KMS-11 (cell line): ENCODE results near the gene ST6GALNAC4.

Experiments used
- H2AFZ ChIP-seq: fragments of 200-600 bp; sonication (generic); 2 replicates; pipeline ENCODE4 v1.6.1; 2016; ENCODE audit warnings: antibody characterized with exemption, mixed run types, low read depth
- H3K27ac ChIP-seq: fragments of 200-600 bp; sonication (generic); 2 replicates; pipeline ENCODE4 v1.6.1; 2016; ENCODE audit warnings: mild to moderate bottlenecking, mixed run types
- H3K27me3 ChIP-seq: fragments of 200-600 bp; sonication (generic); 2 replicates; pipeline ENCODE4 v1.6.1; 2017; ENCODE audit warnings: mild to moderate bottlenecking, low read depth, mixed run types, moderate library complexity; ENCODE audit not compliant: insufficient read depth
- H3K36me3 ChIP-seq: fragments of 200-600 bp; sonication (generic); 2 replicates; pipeline ENCODE4 v1.6.1; 2017; ENCODE audit warnings: mild to moderate bottlenecking, mixed run types; ENCODE audit not compliant: insufficient read depth
- H3K4me1 ChIP-seq: fragments of 200-600 bp; sonication (generic); 2 replicates; pipeline ENCODE4 v1.6.1; 2016; ENCODE audit warnings: mild to moderate bottlenecking, low read depth, mixed run types; ENCODE audit not compliant: poor library complexity, severe bottlenecking
- H3K4me2 ChIP-seq: fragments of 200-600 bp; sonication (generic); 2 replicates; pipeline ENCODE4 v1.7.0; 2016; ENCODE audit warnings: mild to moderate bottlenecking, mixed run types
- H3K4me3 ChIP-seq: fragments of 200-600 bp; sonication (generic); IDR thresholded peaks from 2 replicates; pipeline ENCODE4 v1.6.1; 2017; ENCODE audit warnings: low read depth, low read length, mixed read lengths; ENCODE audit not compliant: insufficient read depth
- H3K79me2 ChIP-seq: fragments of 200-600 bp; sonication (generic); 2 replicates; pipeline ENCODE4 v1.6.1; 2016; ENCODE audit warnings: low read depth, mixed run types; ENCODE audit not compliant: insufficient read depth
- H3K9ac ChIP-seq: fragments of 200-600 bp; sonication (generic); 2 replicates; pipeline ENCODE4 v1.6.1; 2016; ENCODE audit warnings: mild to moderate bottlenecking, mixed run types
- H4K20me1 ChIP-seq: fragments of 200-600 bp; sonication (generic); 2 replicates; pipeline ENCODE4 v1.6.1; 2016; ENCODE audit warnings: mild to moderate bottlenecking, mixed run types; ENCODE audit not compliant: insufficient read depth
- CTCF ChIP-seq: fragments of 200-600 bp; sonication (generic); conservative IDR thresholded peaks from 2 replicates; pipeline ENCODE4 v1.6.1; 2017; ENCODE audit warnings: low read depth, mild to moderate bottlenecking, antibody characterized with exemption, low read length, moderate library complexity, mixed read lengths

ST6GALNAC4 gene

GRCh38 chr9:127942216-127943010 is 25.6 kb upstream of the ST6GALNAC4 start:
- no peaks in the 10 kb centered on the region for H4K20me1 ChIP-seq
- no peaks in the 10 kb centered on the region for H3K27me3 ChIP-seq
- H3K4me2 ChIP-seq = no peak overlapping the region
- no peak overlapping the region for H3K27ac ChIP-seq
- H2AFZ ChIP-seq = no peak overlapping the region
- no peak overlapping the region for H3K9ac ChIP-seq
- H3K4me3 ChIP-seq = no peak overlapping the region
- TF ChIP-seq CTCF = peak; percentile 94
- peaks cover under 1% of the 10 kb centered on the region; the same call in 1 of the 2 replicates for H3K79me2 ChIP-seq
- peaks cover 11% of the 10 kb centered on the region for H3K4me1 ChIP-seq
- H3K36me3 ChIP-seq = no peaks in the 10 kb centered on the region

GRCh38 chr9:127941961-127942215 is 25.0 kb upstream of the ST6GALNAC4 start:
- Histone ChIP-seq H3K4me1 (peaks cover 11% of the 10 kb centered on the region), H2AFZ (no peak overlapping the region), H4K20me1 (no peaks in the 10 kb centered on the region), H3K27me3 (no peaks in the 10 kb centered on the region), H3K4me3 (no peak overlapping the region), H3K9ac (no peak overlapping the region), H3K4me2 (no peak overlapping the region), H3K27ac (no peak overlapping the region), H3K79me2 (peaks cover 6% of the 10 kb centered on the region), H3K36me3 (no peaks in the 10 kb centered on the region)
- no peak for TF ChIP-seq CTCF

GRCh38 chr9:127941062-127941960 is 24.5 kb upstream of the ST6GALNAC4 start:
- Histone ChIP-seq H3K27me3 (no peaks in the 10 kb centered on the region), H2AFZ (no peak overlapping the region)

GRCh38 chr9:127940593-127940992 is 23.8 kb upstream of the ST6GALNAC4 start:
- H3K79me2 ChIP-seq = peaks cover 19% of the 10 kb centered on the region
- no peaks in the 10 kb centered on the region for H3K27me3 ChIP-seq
- TF ChIP-seq CTCF = no peak
- H3K36me3 ChIP-seq = no peaks in the 10 kb centered on the region
- no peak overlapping the region for H3K4me3 ChIP-seq
- H3K4me2 ChIP-seq = no peak overlapping the region
- no peak overlapping the region for H3K9ac ChIP-seq
- H2AFZ ChIP-seq = no peak overlapping the region
- H3K27ac ChIP-seq = no peak overlapping the region
- H3K4me1 ChIP-seq = peaks cover 21% of the 10 kb centered on the region
- H4K20me1 ChIP-seq = no peaks in the 10 kb centered on the region

More at GRCh38 chr9:127941062-127941960, 24.5 kb upstream of the ST6GALNAC4 start:
- H4K20me1 ChIP-seq = no peaks in the 10 kb centered on the region
- H3K9ac ChIP-seq = no peak overlapping the region
- H3K4me1 ChIP-seq = peaks cover 16% of the 10 kb centered on the region
- TF ChIP-seq CTCF = no peak
- H3K36me3 ChIP-seq = no peaks in the 10 kb centered on the region
- no peak overlapping the region for H3K4me3 ChIP-seq
- H3K79me2 ChIP-seq = peaks cover 11% of the 10 kb centered on the region
- H3K4me2 ChIP-seq = no peak overlapping the region
- no peak overlapping the region for H3K27ac ChIP-seq
